Measurements from ENCODE around the gene SFN. TPM values are rescaled to one million over a fixed set of nuclear protein-coding genes. Genes with fewer than 3 reads are reported as not detected.
"Not testable (repeated sequence)": the region's sequence is repeated elsewhere in the genome, so short reads cannot be mapped to it uniquely, and the experiment has no call there.

Gene SFN
- total RNA-seq, 1 donor from 2014 or later = 47.5 TPM

GRCh38 chr1:26844424-26845196, 18.3 kb upstream of the SFN start:
- peaks cover 78% of the 10 kb centered on the region for H3K36me3 ChIP-seq
- H3K4me1 ChIP-seq = peaks cover 9% of the 10 kb centered on the region
- H3K4me3 ChIP-seq = no peak overlapping the region
- intact Hi-C loops (cut with DNase I) = no loop called here
- H3K9me3 ChIP-seq = no peaks in the 10 kb centered on the region
- H3K27me3 ChIP-seq (ENCODE audit: low read depth) = no peaks in the 10 kb centered on the region
- no peak for ATAC-seq
- TF ChIP-seq, protein P1, sequence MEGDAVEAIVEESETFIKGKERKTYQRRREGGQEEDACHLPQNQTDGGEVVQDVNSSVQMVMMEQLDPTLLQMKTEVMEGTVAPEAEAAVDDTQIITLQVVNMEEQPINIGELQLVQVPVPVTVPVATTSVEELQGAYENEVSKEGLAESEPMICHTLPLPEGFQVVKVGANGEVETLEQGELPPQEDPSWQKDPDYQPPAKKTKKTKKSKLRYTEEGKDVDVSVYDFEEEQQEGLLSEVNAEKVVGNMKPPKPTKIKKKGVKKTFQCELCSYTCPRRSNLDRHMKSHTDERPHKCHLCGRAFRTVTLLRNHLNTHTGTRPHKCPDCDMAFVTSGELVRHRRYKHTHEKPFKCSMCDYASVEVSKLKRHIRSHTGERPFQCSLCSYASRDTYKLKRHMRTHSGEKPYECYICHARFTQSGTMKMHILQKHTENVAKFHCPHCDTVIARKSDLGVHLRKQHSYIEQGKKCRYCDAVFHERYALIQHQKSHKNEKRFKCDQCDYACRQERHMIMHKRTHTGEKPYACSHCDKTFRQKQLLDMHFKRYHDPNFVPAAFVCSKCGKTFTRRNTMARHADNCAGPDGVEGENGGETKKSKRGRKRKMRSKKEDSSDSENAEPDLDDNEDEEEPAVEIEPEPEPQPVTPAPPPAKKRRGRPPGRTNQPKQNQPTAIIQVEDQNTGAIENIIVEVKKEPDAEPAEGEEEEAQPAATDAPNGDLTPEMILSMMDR (IDR thresholded peaks at IDR 0.05) = no peak
- peak; percentile 59 for DNase-seq
- peak overlapping the region; percentile 18 for H3K27ac ChIP-seq

DNA sequence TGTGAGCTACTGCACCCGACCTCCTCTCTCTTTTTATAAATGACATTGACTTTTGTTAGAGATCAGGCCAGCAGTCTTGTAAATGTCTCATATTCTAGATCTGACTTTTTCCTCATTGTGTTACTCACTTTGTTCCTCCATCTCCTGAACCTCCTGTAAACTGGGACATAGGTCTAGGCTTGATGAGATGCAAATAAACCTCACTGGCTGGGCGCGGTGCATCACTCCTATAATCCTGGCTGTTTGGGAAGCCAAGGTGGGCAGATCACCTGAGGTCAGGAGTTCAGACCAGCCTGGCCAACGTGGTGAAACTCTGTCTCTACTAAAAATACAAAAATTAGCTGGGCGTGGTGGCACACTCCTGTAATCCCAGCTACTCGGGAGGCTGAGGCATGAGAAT, 15.1 kb upstream of the SFN start:
- intact Hi-C loops (cut with DNase I); H3K4me1 ChIP-seq; H3K27ac ChIP-seq; H3K4me3 ChIP-seq; H3K9me3 ChIP-seq; H3K27me3 ChIP-seq (ENCODE audit: low read depth); DNase-seq; ATAC-seq: not testable (repeated sequence)
- peaks cover 79% of the 10 kb centered on the region for H3K36me3 ChIP-seq

GRCh38 chr1:26848499-26848898, 14.4 kb upstream of the SFN start:
- Histone ChIP-seq H3K9me3 (no peaks in the 10 kb centered on the region), H3K4me3 (no peak overlapping the region), H3K36me3 (peaks cover 81% of the 10 kb centered on the region), H3K27ac (peak overlapping the region; percentile 15), H3K27me3 (ENCODE audit: low read depth) (no peaks in the 10 kb centered on the region), H3K4me1 (peaks cover 14% of the 10 kb centered on the region)
- DNase-seq (no peak), ATAC-seq (no peak)
- TF ChIP-seq, protein P1 (IDR thresholded peaks at IDR 0.05) = no peak
- intact Hi-C loops (cut with DNase I) = no loop called here

- Histone ChIP-seq H3K27me3 (ENCODE audit: low read depth) (no peaks in the 10 kb centered on the region), H3K36me3 (peaks cover 81% of the 10 kb centered on the region), H3K9me3 (no peaks in the 10 kb centered on the region), H3K4me3 (no peak overlapping the region), H3K4me1 (peaks cover 14% of the 10 kb centered on the region), H3K27ac (peak overlapping the region; percentile 15)
- peak; percentile 77 to 85 for ATAC-seq
- TF ChIP-seq, protein P1 (IDR thresholded peaks at IDR 0.05) = no peak
- peak; percentile 69 for DNase-seq
- intact Hi-C loops (cut with DNase I) = no loop called here
Observed at GRCh38 chr1:26848941-26849774, 13.8 kb upstream of the SFN start.

DNA sequence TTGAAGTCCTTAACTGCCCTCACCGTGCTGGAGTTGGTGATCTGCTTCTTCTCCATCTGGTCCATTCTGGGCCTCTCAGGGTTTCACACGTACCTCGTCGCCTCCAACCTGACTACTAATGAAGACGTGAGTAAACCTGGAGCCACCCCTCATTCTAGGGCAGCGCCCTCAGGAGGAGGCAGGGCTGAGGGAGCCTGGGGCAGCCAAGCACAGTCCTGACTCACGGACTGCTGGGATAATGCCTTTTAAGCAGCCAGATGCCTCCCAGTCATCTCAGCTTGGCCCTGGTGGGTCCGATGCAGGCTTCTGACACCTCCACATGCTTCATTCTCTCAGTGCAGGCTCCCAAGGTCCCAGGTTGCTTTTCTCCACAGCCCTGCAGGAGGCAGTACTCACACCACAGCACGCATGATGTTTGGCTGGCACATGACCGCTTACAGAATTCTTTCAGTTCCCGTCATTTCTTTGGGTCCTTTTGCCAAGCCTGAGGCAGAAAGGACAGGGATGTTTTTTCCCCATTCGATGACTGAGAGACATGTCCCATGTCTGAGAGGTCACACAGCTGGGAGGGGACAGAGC, 11.8 kb upstream of the SFN start:
- no peak for ATAC-seq
- H3K9me3 ChIP-seq = no peaks in the 10 kb centered on the region
- TF ChIP-seq, protein P1 (IDR thresholded peaks at IDR 0.05) = no peak
- intact Hi-C loops (cut with DNase I) = no loop called here
- no peak overlapping the region for H3K27ac ChIP-seq
- peaks cover 14% of the 10 kb centered on the region for H3K4me1 ChIP-seq
- no peak overlapping the region for H3K4me3 ChIP-seq
- no peak for DNase-seq
- peaks cover 95% of the 10 kb centered on the region for H3K36me3 ChIP-seq
- H3K27me3 ChIP-seq (ENCODE audit: low read depth) = no peaks in the 10 kb centered on the region
